Endodermal cell (in vitro differentiated cells): ENCODE data around the gene SSBP3. TPM values are rescaled to one million over a fixed set of nuclear protein-coding genes. Genes with fewer than 3 reads are reported as not detected.

Experiments
- DNase-seq: peaks from one replicate; pipeline ENCODE4 v3.0.0-alpha.2; 2017
- H3K27ac ChIP-seq: 2 replicates; pipeline ENCODE4 v1.5.1; 2013; ENCODE audit warnings: mild to moderate bottlenecking, low read depth, low read length, moderate library complexity
- H3K27me3 ChIP-seq: 2 replicates; pipeline ENCODE4 v1.6.1; 2013; ENCODE audit warnings: mild to moderate bottlenecking, low read length, moderate library complexity; ENCODE audit not compliant: insufficient read depth, control insufficient read depth, poor library complexity, severe bottlenecking
- H3K36me3 ChIP-seq: 2 replicates; pipeline ENCODE4 v1.7.0; 2013; ENCODE audit warnings: mild to moderate bottlenecking, low read length, moderate library complexity; ENCODE audit not compliant: control insufficient read depth, insufficient read depth
- H3K4me1 ChIP-seq: one replicate; pipeline ENCODE4 v1.7.0; 2013; ENCODE audit warnings: low read length; ENCODE audit not compliant: control insufficient read depth, insufficient read depth
- H3K4me3 ChIP-seq: 2 replicates; pipeline ENCODE4 v1.5.1; 2013; ENCODE audit warnings: mild to moderate bottlenecking, low read length, moderate library complexity
- H3K9ac ChIP-seq: 2 replicates; pipeline ENCODE4 v1.6.1; 2013; ENCODE audit warnings: mild to moderate bottlenecking, low read length, moderate library complexity; ENCODE audit not compliant: poor library complexity, severe bottlenecking; ENCODE audit errors: extremely low read depth
- H3K9me3 ChIP-seq: 2 replicates; pipeline ENCODE4 v1.6.1; 2013; ENCODE audit warnings: mild to moderate bottlenecking, low read length, moderate library complexity; ENCODE audit not compliant: control insufficient read depth
- H3K27ac Mint-ChIP-seq: 2 replicates; pipeline ENCODE4 v1.8.0; 2020; ENCODE audit warnings: mixed read lengths
- H3K27me3 Mint-ChIP-seq: 2 replicates; pipeline ENCODE4 v1.8.0; 2021; ENCODE audit warnings: mild to moderate bottlenecking, mixed read lengths; ENCODE audit not compliant: insufficient read depth
- H3K36me3 Mint-ChIP-seq: 2 replicates; pipeline ENCODE4 v1.8.0; 2020; ENCODE audit warnings: low read depth, mixed read lengths
- H3K4me1 Mint-ChIP-seq: 2 replicates; pipeline ENCODE4 v1.8.0; 2020; ENCODE audit warnings: mixed read lengths
- H3K4me3 Mint-ChIP-seq: 2 replicates; pipeline ENCODE4 v1.8.0; 2020; ENCODE audit warnings: mild to moderate bottlenecking, moderate library complexity, mixed read lengths
- H3K9me3 Mint-ChIP-seq: 2 replicates; pipeline ENCODE4 v1.8.0; 2020; ENCODE audit warnings: mild to moderate bottlenecking, mixed read lengths
- WGBS, 2 experiments: methylation state at CpG; one replicate each; pipeline versions ENCODE4 v1.1.5 to v1.1.7; 2013; ENCODE audit warnings: missing lambda C conversion rate in 2 of 2, mixed read lengths in 1 of 2; ENCODE audit not compliant: insufficient coverage in 1 of 2, insufficient read length in 1 of 2; 5-methylcytosine and 5-hydroxymethylcytosine counted together
- total RNA-seq, 2 donors: library from RNA; stranded (reverse); fragmentation: NEBNext Ultra II Directional in 1 of 2; extraction: Animal tissue kit (Norgen Biotek cat#: 25700) in 1 of 2; gene quantifications; 2 replicates in 1 of 2; 3 replicates in 1 of 2; pipeline ENCODE4 v1.2.1, GENCODE V29; 2021
- TF ChIP-seq, protein P1 (sequence below): fragments of 200-600 bp; sonication (generic); conservative IDR thresholded peaks from 2 replicates; pipeline ENCODE4 v1.5.0; 2021; ENCODE audit warnings: antibody characterized with exemption, mild to moderate bottlenecking

The SSBP3 gene
- total RNA-seq, 2 donors from 2014 or later = 342 TPM

- 96% methylated on average over 11 to 16 of the region's 16 CpGs for WGBS, 2 experiments
- Histone ChIP-seq H3K27ac (no peak overlapping the region), H3K4me3 (no peak overlapping the region), H3K9ac (no peak overlapping the region), H3K36me3 (peaks cover 75% of the 10 kb centered on the region), H3K4me1 (peaks cover 35% of the 10 kb centered on the region), H3K9me3 (no peaks in the 10 kb centered on the region), H3K27me3 (no peaks in the 10 kb centered on the region)
- H3K27ac Mint-ChIP-seq = no peak overlapping the region
- TF ChIP-seq, protein P1, sequence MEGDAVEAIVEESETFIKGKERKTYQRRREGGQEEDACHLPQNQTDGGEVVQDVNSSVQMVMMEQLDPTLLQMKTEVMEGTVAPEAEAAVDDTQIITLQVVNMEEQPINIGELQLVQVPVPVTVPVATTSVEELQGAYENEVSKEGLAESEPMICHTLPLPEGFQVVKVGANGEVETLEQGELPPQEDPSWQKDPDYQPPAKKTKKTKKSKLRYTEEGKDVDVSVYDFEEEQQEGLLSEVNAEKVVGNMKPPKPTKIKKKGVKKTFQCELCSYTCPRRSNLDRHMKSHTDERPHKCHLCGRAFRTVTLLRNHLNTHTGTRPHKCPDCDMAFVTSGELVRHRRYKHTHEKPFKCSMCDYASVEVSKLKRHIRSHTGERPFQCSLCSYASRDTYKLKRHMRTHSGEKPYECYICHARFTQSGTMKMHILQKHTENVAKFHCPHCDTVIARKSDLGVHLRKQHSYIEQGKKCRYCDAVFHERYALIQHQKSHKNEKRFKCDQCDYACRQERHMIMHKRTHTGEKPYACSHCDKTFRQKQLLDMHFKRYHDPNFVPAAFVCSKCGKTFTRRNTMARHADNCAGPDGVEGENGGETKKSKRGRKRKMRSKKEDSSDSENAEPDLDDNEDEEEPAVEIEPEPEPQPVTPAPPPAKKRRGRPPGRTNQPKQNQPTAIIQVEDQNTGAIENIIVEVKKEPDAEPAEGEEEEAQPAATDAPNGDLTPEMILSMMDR = no peak
- H3K27me3 Mint-ChIP-seq = no peaks in the 10 kb centered on the region
- H3K4me3 Mint-ChIP-seq = no peak overlapping the region
- H3K36me3 Mint-ChIP-seq = peaks cover 34% of the 10 kb centered on the region
- H3K9me3 Mint-ChIP-seq = no peaks in the 10 kb centered on the region
- DNase-seq = no peak
- peaks cover 54% of the 10 kb centered on the region for H3K4me1 Mint-ChIP-seq
Observed at GRCh38 chr1:54282101-54282847, 123.9 kb downstream of the SSBP3 start.

GRCh38 chr1:54280651-54281050 lies 125.5 kb downstream of the SSBP3 start:
- peak overlapping the region; percentile 17 for H3K27ac Mint-ChIP-seq
- TF ChIP-seq, protein P1 = no peak

GRCh38 chr1:54279457-54279856 lies 126.7 kb downstream of the SSBP3 start:
- peaks cover 52% of the 10 kb centered on the region for H3K36me3 Mint-ChIP-seq
- H3K9me3 ChIP-seq = no peaks in the 10 kb centered on the region
- no peaks in the 10 kb centered on the region for H3K27me3 ChIP-seq
- peak overlapping the region; percentile 10 for H3K27ac ChIP-seq
- H3K9me3 Mint-ChIP-seq = no peaks in the 10 kb centered on the region
- H3K36me3 ChIP-seq = peaks cover 76% of the 10 kb centered on the region
- TF ChIP-seq, protein P1 = no peak
- no peaks in the 10 kb centered on the region for H3K27me3 Mint-ChIP-seq
- peaks cover 44% of the 10 kb centered on the region for H3K4me1 ChIP-seq
- no peak overlapping the region for H3K27ac Mint-ChIP-seq
- no peak for DNase-seq
- H3K4me3 Mint-ChIP-seq = no peak overlapping the region
- 95 to 96% methylated on average over 8 of the region's 8 CpGs for WGBS, 2 experiments
- H3K9ac ChIP-seq = no peak overlapping the region
- H3K4me1 Mint-ChIP-seq = peaks cover 51% of the 10 kb centered on the region
- no peak overlapping the region for H3K4me3 ChIP-seq

More at GRCh38 chr1:54280651-54281050, 125.5 kb downstream of the SSBP3 start:
- no peak for DNase-seq
- no peaks in the 10 kb centered on the region for H3K27me3 Mint-ChIP-seq
- no peak overlapping the region for H3K4me3 ChIP-seq
- peaks cover 36% of the 10 kb centered on the region for H3K4me1 ChIP-seq
- 93% methylated on average over 6 to 12 of the region's 12 CpGs for WGBS, 2 experiments
- H3K9me3 ChIP-seq = no peaks in the 10 kb centered on the region
- H3K4me1 Mint-ChIP-seq = peaks cover 50% of the 10 kb centered on the region
- no peaks in the 10 kb centered on the region for H3K27me3 ChIP-seq
- H3K36me3 Mint-ChIP-seq = peaks cover 41% of the 10 kb centered on the region
- no peak overlapping the region for H3K4me3 Mint-ChIP-seq
- H3K9ac ChIP-seq = no peak overlapping the region
- peaks cover 80% of the 10 kb centered on the region for H3K36me3 ChIP-seq
- H3K27ac ChIP-seq = no peak overlapping the region
- no peaks in the 10 kb centered on the region for H3K9me3 Mint-ChIP-seq
